ENCODE results near the gene ADCY7. TPM values are rescaled to one million over a fixed set of nuclear protein-coding genes. Genes with fewer than 3 reads are reported as not detected.

ADCY7 gene
- total RNA-seq, 1 experiment from 2014 or later = 5.5 TPM

DNA sequence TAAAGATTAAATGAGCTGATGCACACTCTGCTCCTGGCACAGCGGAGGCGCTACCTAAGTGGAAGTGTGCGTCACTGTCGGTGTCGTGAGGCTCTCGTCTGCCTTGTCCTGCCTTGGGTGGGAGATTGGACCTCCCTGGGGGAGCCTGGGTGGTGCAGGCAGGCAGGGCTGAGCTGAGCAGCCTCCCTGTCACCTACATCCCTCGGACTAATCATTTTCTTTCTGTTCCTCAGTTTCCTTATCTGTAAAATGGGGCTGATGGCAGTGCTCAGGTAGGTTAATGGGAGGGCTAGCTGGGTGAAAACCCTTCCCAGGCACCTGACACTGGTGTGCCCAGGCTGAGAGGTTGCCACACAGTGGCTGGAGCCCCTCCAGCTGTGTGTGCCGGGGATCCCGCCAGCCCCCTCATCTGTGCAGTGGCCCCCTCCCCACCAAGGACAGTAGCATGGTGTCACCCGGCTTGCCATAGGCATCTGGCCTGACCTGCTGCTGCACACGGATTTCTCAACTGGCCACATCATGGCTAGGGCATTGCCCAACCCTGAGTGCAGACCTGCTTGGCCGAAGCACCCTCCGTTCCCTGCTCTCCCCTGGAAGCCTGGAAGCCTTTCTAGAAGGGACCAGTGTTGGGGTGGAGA, 4.3 kb downstream of the ADCY7 start:
- TF ChIP-seq, protein P1, sequence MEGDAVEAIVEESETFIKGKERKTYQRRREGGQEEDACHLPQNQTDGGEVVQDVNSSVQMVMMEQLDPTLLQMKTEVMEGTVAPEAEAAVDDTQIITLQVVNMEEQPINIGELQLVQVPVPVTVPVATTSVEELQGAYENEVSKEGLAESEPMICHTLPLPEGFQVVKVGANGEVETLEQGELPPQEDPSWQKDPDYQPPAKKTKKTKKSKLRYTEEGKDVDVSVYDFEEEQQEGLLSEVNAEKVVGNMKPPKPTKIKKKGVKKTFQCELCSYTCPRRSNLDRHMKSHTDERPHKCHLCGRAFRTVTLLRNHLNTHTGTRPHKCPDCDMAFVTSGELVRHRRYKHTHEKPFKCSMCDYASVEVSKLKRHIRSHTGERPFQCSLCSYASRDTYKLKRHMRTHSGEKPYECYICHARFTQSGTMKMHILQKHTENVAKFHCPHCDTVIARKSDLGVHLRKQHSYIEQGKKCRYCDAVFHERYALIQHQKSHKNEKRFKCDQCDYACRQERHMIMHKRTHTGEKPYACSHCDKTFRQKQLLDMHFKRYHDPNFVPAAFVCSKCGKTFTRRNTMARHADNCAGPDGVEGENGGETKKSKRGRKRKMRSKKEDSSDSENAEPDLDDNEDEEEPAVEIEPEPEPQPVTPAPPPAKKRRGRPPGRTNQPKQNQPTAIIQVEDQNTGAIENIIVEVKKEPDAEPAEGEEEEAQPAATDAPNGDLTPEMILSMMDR (conservative IDR thresholded peaks at IDR 0.05; ENCODE audit: low read depth, low read length) = no peak
- no peak for TF ChIP-seq EZH2 (IDR thresholded peaks at IDR 0.05; ENCODE audit: borderline replicate concordance, low read depth, low read length, poor library complexity, severe bottlenecking)
- no peaks in the 10 kb centered on the region for H3K27me3 ChIP-seq (replicated peaks; ENCODE audit: insufficient read depth, low read depth, low read length, poor library complexity)
- CTCF ChIA-PET = no interaction called here
- intact Hi-C loops (cut with micrococcal nuclease; ENCODE audit: unreplicated experiment) = no loop called here
- no peak for DNase-seq (ENCODE audit: low spot score)
- peaks cover 22% of the 10 kb centered on the region for H3K4me1 ChIP-seq (ENCODE audit: insufficient read depth, low read length, poor library complexity, severe bottlenecking)
- no peak overlapping the region for H3K27ac ChIP-seq (ENCODE audit: low read depth, low read length, poor library complexity, severe bottlenecking)
- H3K9me3 ChIP-seq (ENCODE audit: low read depth, low read length, poor library complexity, severe bottlenecking) = no peaks in the 10 kb centered on the region
- no peaks in the 10 kb centered on the region for H3K36me3 ChIP-seq (ENCODE audit: insufficient read depth, low read length, poor library complexity, severe bottlenecking)
- no peak overlapping the region for H3K4me3 ChIP-seq (ENCODE audit: low read depth, low read length, poor library complexity, severe bottlenecking)
- POLR2A ChIA-PET (ENCODE audit: low non-redundant PET) = no interaction called here
- no TSS peak for BruUV-seq (replicated peaks)

DNA sequence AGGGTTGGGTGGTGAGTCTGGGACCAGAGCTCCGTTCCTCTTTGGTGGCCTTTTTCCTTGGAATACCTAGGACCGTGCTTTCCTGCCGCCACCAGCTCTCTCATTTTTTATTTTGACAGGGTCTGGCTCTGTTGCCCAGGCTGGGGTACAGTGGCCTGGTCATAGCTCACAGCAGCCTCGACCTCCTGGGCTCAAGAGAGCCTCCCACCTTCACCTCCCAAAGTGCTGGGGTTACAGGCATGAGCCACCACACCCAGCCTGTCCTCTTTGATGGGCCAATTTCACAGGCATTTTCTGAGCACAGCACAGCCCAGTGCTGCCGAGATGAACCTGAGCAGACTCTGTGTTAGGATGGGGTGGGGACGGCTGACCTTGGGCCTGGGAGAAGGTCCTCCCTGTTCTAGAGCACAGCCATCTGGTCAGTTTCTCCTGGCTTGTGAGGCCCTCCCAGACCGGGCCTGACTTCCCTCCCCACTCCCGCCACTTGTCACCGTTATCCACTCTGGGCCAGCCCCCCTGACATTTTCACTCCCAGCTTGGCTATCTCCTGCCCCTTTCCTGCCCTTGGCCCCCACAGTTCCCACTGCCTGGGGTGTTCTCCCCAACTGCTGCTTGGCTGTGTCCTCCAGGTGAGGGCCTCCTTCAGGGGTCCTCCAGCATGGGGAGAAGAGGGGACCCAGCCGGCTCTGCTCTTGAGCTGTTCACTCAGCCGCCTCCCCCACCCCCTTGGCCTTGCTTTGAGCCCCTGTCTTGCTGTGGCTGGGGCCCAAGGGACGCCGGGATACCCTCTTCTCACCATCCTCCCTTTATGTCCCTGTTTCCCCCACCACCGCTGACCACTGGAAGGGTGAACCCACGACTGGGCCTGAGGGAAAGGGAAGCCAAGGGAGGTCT, 5.0 kb downstream of the ADCY7 start:
- ChIA-PET CTCF (no interaction called here), POLR2A (ENCODE audit: low non-redundant PET) (no interaction called here)
- Histone ChIP-seq H3K9me3 (ENCODE audit: low read depth, low read length, poor library complexity, severe bottlenecking) (no peaks in the 10 kb centered on the region), H3K36me3 (ENCODE audit: insufficient read depth, low read length, poor library complexity, severe bottlenecking) (no peaks in the 10 kb centered on the region), H3K27ac (ENCODE audit: low read depth, low read length, poor library complexity, severe bottlenecking) (no peak overlapping the region), H3K4me3 (ENCODE audit: low read depth, low read length, poor library complexity, severe bottlenecking) (no peak overlapping the region), H3K4me1 (ENCODE audit: insufficient read depth, low read length, poor library complexity, severe bottlenecking) (peaks cover 14% of the 10 kb centered on the region), H3K27me3 (replicated peaks; ENCODE audit: insufficient read depth, low read depth, low read length, poor library complexity) (no peaks in the 10 kb centered on the region)
- no TSS peak for BruUV-seq (replicated peaks)
- intact Hi-C loops (cut with micrococcal nuclease; ENCODE audit: unreplicated experiment) = no loop called here
- TF ChIP-seq, protein P1 (conservative IDR thresholded peaks at IDR 0.05; ENCODE audit: low read depth, low read length) = no peak
- no peak for TF ChIP-seq EZH2 (IDR thresholded peaks at IDR 0.05; ENCODE audit: borderline replicate concordance, low read depth, low read length, poor library complexity, severe bottlenecking)
- DNase-seq (ENCODE audit: low spot score) = no peak

DNA sequence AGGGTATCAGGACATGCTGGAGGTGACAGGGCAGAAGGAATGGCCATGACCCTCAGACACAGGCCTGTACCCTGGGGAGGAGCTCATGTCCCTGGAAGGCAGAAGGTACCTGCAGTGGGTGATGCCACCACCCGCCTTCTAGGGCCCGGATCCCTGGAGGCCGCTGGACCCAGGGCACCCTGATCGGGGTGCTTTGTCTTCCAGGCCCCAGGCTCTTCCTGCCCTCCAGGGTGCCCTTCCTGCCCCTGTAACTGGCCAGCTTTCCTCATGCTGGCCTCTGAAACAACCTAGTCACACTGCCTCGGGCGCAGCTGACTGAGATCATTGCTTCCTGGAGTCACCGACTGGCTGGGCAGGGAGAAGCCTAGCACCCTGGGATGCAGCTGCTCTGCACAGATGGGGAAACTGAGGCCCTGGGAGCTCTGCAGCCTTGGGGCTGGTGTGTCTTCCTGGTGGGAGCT, 5.8 kb downstream of the ADCY7 start:
- Histone ChIP-seq H3K9me3 (ENCODE audit: low read depth, low read length, poor library complexity, severe bottlenecking) (no peaks in the 10 kb centered on the region), H3K4me1 (ENCODE audit: insufficient read depth, low read length, poor library complexity, severe bottlenecking) (peaks cover 7% of the 10 kb centered on the region), H3K36me3 (ENCODE audit: insufficient read depth, low read length, poor library complexity, severe bottlenecking) (no peaks in the 10 kb centered on the region), H3K27ac (ENCODE audit: low read depth, low read length, poor library complexity, severe bottlenecking) (no peak overlapping the region), H3K27me3 (replicated peaks; ENCODE audit: insufficient read depth, low read depth, low read length, poor library complexity) (no peaks in the 10 kb centered on the region), H3K4me3 (ENCODE audit: low read depth, low read length, poor library complexity, severe bottlenecking) (no peak overlapping the region)
- DNase-seq (ENCODE audit: low spot score) = no peak
- ChIA-PET CTCF (no interaction called here), POLR2A (ENCODE audit: low non-redundant PET) (no interaction called here)
- no TSS peak for BruUV-seq (replicated peaks)
- intact Hi-C loops (cut with micrococcal nuclease; ENCODE audit: unreplicated experiment) = no loop called here
- TF ChIP-seq, protein P1 (conservative IDR thresholded peaks at IDR 0.05; ENCODE audit: low read depth, low read length) = no peak
- TF ChIP-seq EZH2 (IDR thresholded peaks at IDR 0.05; ENCODE audit: borderline replicate concordance, low read depth, low read length, poor library complexity, severe bottlenecking) = no peak
